HepG2 (cell line): ENCODE data around the gene PSMC3IP. TPM values are rescaled to one million over a fixed set of nuclear protein-coding genes. Genes with fewer than 3 reads are reported as not detected.

Source experiments
- CSRNP1 ChIP-seq: sonication (generic); formaldehyde crosslinking; IDR thresholded peaks from 2 replicates; pipeline ENCODE4 v1.8.1; 2023; ENCODE audit warnings: mild to moderate bottlenecking, missing genetic modification reagents
- HES4 ChIP-seq: sonication (generic); formaldehyde crosslinking; IDR thresholded peaks from 2 replicates; pipeline ENCODE4 v1.9.0; 2021; ENCODE audit warnings: mild to moderate bottlenecking, missing genetic modification reagents, borderline replicate concordance
- IKZF5 ChIP-seq: IDR thresholded peaks from 2 replicates; pipeline ENCODE4 v1.6.1; 2018; ENCODE audit warnings: missing genetic modification reagents, mild to moderate bottlenecking, missing compliant biosample characterization
- RBM39 ChIP-seq: fragments of 200-400 bp; formaldehyde crosslinking; IDR thresholded peaks from one replicate; pipeline ENCODE4 v1.6.1; 2018; ENCODE audit warnings: antibody characterized with exemption, mild to moderate bottlenecking, low read depth, low read length; ENCODE audit not compliant: poor library complexity, severe bottlenecking
- RFXANK ChIP-seq: IDR thresholded peaks from 2 replicates; pipeline ENCODE4 v1.6.1; 2016
- SP2 ChIP-seq: sonication (generic); formaldehyde crosslinking; IDR thresholded peaks from 2 replicates; pipeline ENCODE4 v1.5.1; 2020; ENCODE audit warnings: mild to moderate bottlenecking, missing genetic modification reagents
- TMF1 ChIP-seq: sonication (generic); formaldehyde crosslinking; IDR thresholded peaks from 2 replicates; pipeline ENCODE4 v1.8.1; 2022; ENCODE audit warnings: low read depth, missing genetic modification reagents
- ZNF605 ChIP-seq: sonication (generic); formaldehyde crosslinking; IDR thresholded peaks from 2 replicates; pipeline ENCODE4 v1.8.0; 2022; ENCODE audit warnings: mild to moderate bottlenecking, missing genetic modification reagents
- polyA plus RNA-seq, 8 experiments: library from polyadenylated mRNA; depleted of rRNA in 3 of 8; stranded (reverse) in 7 of 8; unstranded in 1 of 8; fragments of >200 nt; fragmentation: Illumina TruSeq in 4 of 8; extraction: Trizol in 4 of 8; gene quantifications; 2 replicates each; pipeline versions ENCODE4 v1.2.1 to v1.2.3, GENCODE V29; 2011 to 2016; ENCODE audit warnings: low read depth in 4 of 8, missing spikeins in 1 of 8, mixed read lengths in 1 of 8; ENCODE audit not compliant: insufficient read depth in 1 of 8
- total RNA-seq, 5 experiments: library from RNA; depleted of rRNA; stranded (reverse); fragments of >200 nt; fragmentation: Illumina TruSeq; extraction: Trizol; gene quantifications; 2 replicates each; pipeline ENCODE4 v1.2.3, GENCODE V29; 2016; ENCODE audit warnings: low read depth in 1 of 5
- TF ChIP-seq, protein P1 (sequence below): sonication (generic); formaldehyde crosslinking; IDR thresholded peaks from one replicate; pipeline ENCODE4 v1.5.1; 2020; ENCODE audit warnings: mild to moderate bottlenecking, missing genetic modification reagents; ENCODE audit errors: not compliant biosample characterization
- TF ChIP-seq, protein P2 (sequence below): IDR thresholded peaks from 2 replicates; pipeline ENCODE4 v1.6.1; 2012; ENCODE audit warnings: low read depth, low read length, improper control_type of control experiment

The PSMC3IP gene
- total and polyA plus RNA-seq, 2 of the 13 experiments (the other 11 are each of a cell fraction or from before 2014, with no cell fraction given): 6.5 to 22.4 TPM

DNA sequence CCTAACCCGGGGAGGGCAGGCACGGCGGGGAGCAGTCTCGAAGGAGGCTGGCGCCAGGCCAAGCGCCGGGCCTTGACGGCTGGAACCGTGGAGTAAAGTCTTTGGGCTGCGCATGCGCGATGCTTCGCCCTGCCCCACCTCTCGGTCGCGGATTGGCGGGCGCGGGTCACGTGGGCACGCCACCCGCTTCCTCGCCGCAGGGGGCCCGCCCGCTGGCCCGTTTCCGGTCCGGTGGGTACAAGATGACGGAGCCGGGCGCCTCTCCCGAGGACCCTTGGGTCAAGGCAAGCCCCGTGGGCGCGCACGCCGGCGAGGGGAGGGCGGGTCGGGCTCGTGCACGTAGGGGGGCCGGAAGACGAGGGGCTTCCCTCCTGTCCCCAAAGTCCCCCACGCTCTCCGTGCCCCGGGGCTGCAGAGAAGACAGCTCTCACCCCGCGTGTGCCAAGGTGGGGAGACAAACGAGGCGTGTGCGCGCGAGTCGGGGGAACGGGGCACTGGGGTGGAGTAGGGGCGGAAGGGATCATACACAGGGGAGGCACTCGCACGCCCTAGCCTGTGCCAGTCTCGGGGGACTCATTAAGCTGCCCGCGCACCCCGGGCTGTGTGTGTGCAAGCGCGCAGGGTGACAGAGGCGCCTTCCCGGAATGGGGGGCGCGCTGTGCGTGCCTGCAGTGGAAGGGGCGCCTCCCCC lies 10.5 kb downstream of the PSMC3IP start, which contains the start of gene MLX (continued):
- TF ChIP-seq, protein P1, sequence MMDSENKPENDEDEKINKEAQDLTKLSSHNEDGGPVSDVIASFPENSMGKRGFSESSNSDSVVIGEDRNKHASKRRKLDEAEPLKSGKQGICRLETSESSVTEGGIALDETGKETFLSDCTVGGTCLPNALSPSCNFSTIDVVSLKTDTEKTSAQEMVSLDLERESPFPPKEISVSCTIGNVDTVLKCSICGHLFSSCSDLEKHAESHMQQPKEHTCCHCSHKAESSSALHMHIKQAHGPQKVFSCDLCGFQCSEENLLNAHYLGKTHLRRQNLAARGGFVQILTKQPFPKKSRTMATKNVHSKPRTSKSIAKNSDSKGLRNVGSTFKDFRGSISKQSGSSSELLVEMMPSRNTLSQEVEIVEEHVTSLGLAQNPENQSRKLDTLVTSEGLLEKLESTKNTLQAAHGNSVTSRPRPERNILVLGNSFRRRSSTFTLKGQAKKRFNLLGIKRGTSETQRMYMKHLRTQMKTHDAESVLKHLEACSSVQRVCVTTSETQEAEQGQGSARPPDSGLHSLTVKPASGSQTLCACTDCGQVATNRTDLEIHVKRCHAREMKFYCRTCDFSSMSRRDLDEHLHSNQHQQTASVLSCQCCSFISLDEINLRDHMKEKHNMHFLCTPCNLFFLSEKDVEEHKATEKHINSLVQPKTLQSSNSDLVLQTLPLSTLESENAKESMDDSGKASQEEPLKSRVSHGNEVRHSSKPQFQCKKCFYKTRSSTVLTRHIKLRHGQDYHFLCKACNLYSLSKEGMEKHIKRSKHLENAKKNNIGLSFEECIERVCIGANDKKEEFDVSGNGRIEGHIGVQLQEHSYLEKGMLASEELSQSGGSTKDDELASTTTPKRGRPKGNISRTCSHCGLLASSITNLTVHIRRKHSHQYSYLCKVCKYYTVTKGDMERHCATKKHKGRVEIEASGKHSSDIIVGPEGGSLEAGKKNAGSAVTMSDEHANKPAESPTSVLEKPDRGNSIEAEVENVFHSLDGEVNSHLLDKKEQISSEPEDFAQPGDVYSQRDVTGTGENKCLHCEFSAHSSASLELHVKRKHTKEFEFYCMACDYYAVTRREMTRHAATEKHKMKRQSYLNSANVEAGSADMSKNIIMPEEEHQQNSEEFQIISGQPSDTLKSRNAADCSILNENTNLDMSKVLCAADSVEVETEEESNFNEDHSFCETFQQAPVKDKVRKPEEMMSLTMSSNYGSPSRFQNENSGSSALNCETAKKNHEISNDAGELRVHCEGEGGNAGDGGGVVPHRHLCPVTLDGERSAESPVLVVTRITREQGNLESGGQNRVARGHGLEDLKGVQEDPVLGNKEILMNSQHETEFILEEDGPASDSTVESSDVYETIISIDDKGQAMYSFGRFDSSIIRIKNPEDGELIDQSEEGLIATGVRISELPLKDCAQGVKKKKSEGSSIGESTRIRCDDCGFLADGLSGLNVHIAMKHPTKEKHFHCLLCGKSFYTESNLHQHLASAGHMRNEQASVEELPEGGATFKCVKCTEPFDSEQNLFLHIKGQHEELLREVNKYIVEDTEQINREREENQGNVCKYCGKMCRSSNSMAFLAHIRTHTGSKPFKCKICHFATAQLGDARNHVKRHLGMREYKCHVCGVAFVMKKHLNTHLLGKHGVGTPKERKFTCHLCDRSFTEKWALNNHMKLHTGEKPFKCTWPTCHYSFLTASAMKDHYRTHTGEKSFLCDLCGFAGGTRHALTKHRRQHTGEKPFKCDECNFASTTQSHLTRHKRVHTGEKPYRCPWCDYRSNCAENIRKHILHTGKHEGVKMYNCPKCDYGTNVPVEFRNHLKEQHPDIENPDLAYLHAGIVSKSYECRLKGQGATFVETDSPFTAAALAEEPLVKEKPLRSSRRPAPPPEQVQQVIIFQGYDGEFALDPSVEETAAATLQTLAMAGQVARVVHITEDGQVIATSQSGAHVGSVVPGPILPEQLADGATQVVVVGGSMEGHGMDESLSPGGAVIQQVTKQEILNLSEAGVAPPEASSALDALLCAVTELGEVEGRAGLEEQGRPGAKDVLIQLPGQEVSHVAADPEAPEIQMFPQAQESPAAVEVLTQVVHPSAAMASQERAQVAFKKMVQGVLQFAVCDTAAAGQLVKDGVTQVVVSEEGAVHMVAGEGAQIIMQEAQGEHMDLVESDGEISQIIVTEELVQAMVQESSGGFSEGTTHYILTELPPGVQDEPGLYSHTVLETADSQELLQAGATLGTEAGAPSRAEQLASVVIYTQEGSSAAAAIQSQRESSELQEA (CRISPR knock-in tag): peak; percentile 86
- TF ChIP-seq CSRNP1 (CRISPR knock-in tag): peak; percentile 99
- peak; percentile 74; the same call in 1 of the 2 replicates for TF ChIP-seq ZNF605
- peak; percentile 98 for TF ChIP-seq IKZF5
- no peak; the same call in 1 of the 2 replicates for TF ChIP-seq RFXANK (CRISPR knock-in tag)
- TF ChIP-seq TMF1 (CRISPR knock-in tag): peak; percentile 88
- peak; percentile 66 for TF ChIP-seq SP2
- TF ChIP-seq RBM39: peak; percentile 94
- TF ChIP-seq HES4: peak; percentile 45; the same call in 1 of the 2 replicates
- TF ChIP-seq, protein P2, sequence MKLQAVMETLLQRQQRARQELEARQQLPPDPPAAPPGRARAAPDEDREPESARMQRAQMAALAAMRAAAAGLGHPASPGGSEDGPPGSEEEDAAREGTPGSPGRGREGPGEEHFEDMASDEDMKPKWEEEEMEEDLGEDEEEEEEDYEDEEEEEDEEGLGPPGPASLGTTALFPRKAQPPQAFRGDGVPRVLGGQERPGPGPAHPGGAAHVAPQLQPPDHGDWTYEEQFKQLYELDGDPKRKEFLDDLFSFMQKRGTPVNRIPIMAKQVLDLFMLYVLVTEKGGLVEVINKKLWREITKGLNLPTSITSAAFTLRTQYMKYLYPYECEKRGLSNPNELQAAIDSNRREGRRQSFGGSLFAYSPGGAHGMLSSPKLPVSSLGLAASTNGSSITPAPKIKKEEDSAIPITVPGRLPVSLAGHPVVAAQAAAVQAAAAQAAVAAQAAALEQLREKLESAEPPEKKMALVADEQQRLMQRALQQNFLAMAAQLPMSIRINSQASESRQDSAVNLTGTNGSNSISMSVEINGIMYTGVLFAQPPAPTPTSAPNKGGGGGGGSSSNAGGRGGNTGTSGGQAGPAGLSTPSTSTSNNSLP: no peak
